ENCODE measurements around the gene RPAP2.
"Not testable (repeated sequence)": the region's sequence is repeated elsewhere in the genome, so short reads cannot be mapped to it uniquely, and the experiment has no call there.

Gene RPAP2

DNA sequence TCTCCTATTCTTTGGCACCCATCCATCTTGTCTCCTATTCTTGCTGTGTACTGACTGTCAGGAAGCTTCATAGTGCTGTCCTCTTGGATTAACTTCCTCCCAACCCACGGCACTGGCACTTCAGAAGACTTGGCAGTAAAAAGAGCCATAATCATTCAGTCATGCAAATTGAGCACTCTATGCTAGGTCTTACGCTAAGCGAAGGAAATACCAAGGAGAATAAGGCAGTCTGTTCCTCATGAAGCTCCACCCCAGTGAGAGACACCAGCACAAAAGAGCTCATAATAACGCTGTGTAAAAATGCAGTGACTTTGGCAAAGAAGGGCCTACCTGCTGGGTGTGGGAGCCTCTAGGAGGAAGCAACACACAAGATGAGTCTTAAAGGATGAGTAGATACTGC lies 120.8 kb downstream of the RPAP2 start:
- in situ Hi-C loops (cut with HindIII; ENCODE audit: low sequenced_read_pairs), result loop anchor here (5.0 kb wide), 1 partner anchor 67 kb away; no protein-coding TSS in a partner anchor
- TF ChIP-seq, protein P1, sequence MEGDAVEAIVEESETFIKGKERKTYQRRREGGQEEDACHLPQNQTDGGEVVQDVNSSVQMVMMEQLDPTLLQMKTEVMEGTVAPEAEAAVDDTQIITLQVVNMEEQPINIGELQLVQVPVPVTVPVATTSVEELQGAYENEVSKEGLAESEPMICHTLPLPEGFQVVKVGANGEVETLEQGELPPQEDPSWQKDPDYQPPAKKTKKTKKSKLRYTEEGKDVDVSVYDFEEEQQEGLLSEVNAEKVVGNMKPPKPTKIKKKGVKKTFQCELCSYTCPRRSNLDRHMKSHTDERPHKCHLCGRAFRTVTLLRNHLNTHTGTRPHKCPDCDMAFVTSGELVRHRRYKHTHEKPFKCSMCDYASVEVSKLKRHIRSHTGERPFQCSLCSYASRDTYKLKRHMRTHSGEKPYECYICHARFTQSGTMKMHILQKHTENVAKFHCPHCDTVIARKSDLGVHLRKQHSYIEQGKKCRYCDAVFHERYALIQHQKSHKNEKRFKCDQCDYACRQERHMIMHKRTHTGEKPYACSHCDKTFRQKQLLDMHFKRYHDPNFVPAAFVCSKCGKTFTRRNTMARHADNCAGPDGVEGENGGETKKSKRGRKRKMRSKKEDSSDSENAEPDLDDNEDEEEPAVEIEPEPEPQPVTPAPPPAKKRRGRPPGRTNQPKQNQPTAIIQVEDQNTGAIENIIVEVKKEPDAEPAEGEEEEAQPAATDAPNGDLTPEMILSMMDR (IDR thresholded peaks at IDR 0.05; ENCODE audit: low read depth, low read length, missing control alignments), result no peak
- no peak overlapping the region for H3K4me3 ChIP-seq (ENCODE audit: low read depth, low read length)
- DNase-seq (ENCODE audit: low read depth), result no peak

DNA sequence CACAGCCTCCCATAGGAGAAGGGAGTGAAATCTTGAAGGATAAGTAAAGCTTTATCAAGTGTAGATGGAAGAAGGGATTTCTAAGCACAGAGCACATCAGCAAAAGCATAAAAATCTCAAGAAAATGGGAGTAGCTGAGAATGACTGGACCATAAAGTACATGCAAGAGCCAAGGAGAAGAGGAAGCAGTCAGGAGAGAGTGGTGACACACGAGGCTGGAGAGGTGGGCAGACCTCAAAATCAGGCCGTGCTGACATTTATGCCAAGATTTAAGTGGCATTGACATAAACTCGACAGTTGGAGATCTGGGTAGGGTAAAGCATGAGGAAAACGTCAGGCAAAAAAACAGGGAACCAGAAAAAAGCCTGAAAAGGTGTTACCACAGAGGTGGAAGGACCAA lies 125.5 kb downstream of the RPAP2 start:
- TF ChIP-seq, protein P1 (IDR thresholded peaks at IDR 0.05; ENCODE audit: low read depth, low read length, missing control alignments), result no peak
- DNase-seq (ENCODE audit: low read depth), result no peak
- in situ Hi-C loops (cut with HindIII; ENCODE audit: low sequenced_read_pairs), result no loop called here
- no peak overlapping the region for H3K4me3 ChIP-seq (ENCODE audit: low read depth, low read length)

DNA sequence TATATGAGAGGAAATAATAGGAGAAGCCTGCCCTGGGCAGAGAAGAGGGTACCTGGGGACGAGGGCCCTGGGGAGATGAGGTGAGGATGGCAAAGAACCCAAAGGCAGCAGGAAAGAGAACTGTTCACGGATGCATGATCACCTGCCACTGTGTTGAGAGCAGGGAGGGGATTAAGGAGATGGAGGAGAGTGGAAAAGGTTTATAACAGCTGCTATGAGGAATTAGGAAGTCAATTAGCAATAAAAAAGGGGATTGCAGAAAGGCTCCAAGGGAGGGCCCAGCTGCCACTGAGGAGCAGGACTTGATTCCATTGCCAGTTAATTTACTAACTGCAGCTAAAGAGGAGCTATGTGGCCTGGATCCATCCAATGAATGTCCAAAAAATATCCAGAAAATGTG lies 126.8 kb downstream of the RPAP2 start:
- in situ Hi-C loops (cut with HindIII; ENCODE audit: low sequenced_read_pairs), result no loop called here
- TF ChIP-seq, protein P1 (IDR thresholded peaks at IDR 0.05; ENCODE audit: low read depth, low read length, missing control alignments), result no peak
- no peak for DNase-seq (ENCODE audit: low read depth)
- H3K4me3 ChIP-seq (ENCODE audit: low read depth, low read length), result no peak overlapping the region

DNA sequence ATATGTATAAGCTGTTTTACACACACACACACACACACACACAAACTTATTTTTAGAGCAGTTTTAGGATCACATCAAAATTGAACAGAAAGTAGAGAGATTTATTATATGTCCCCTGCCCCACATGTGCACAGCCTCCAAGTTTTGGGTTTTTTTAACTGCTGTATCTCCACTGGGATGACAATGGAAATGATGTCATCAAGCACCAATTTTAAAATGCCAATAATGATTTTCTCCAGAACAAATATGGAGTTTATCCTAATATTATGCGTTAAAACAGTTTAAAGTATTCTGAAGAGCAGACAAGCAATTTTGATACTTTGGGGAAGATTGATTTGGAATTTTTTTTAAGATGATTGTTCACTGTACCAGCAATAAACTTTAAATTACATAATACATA lies 131.2 kb downstream of the RPAP2 start:
- no peak for DNase-seq (ENCODE audit: low read depth)
- TF ChIP-seq, protein P1 (IDR thresholded peaks at IDR 0.05; ENCODE audit: low read depth, low read length, missing control alignments), result no peak
- no peak overlapping the region for H3K4me3 ChIP-seq (ENCODE audit: low read depth, low read length)
- in situ Hi-C loops (cut with HindIII; ENCODE audit: low sequenced_read_pairs), result no loop called here

DNA sequence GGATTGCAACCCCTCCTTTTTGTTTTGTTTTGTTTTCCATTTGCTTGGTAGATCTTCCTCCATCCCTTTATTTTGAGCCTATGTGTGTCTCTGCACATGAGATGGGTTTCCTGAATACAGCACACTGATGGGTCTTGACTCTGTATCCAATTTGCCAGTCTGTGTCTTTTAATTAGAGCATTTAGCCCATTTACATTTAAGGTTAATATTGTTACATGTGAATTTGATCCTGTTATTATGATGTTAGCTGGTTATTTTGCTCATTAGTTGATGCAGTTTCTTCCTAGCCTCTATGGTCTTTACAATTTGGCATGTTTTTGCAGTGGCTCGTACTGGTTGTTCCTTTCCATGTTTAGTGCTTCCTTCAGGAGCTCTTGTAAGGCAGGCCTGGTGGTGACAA lies 135.7 kb downstream of the RPAP2 start:
- DNase-seq (ENCODE audit: low read depth); H3K4me3 ChIP-seq (ENCODE audit: low read depth, low read length); in situ Hi-C loops (cut with HindIII; ENCODE audit: low sequenced_read_pairs): not testable (repeated sequence)

DNA sequence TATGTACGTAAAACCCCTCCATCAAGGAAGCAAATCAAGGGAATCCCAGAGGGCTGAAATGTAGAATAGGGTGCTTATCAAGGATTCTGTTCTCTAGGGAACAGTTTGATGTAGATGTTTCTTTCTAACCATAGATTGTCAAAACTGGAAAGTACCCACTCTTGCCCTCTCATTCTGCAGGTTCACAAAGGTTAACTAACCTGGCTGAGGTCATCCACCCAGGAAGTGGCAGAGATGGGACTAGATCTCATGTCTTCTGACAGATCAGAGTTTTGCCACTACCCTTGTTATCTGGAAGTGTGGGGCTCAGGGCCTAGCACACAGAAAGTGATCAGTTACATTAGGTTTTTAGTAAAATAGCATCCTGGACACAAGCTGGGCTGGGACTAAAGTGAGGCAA lies 140.4 kb downstream of the RPAP2 start:
- TF ChIP-seq, protein P1 (IDR thresholded peaks at IDR 0.05; ENCODE audit: low read depth, low read length, missing control alignments), result no peak
- no peak for DNase-seq (ENCODE audit: low read depth)
- in situ Hi-C loops (cut with HindIII; ENCODE audit: low sequenced_read_pairs), result no loop called here
- no peak overlapping the region for H3K4me3 ChIP-seq (ENCODE audit: low read depth, low read length)

DNA sequence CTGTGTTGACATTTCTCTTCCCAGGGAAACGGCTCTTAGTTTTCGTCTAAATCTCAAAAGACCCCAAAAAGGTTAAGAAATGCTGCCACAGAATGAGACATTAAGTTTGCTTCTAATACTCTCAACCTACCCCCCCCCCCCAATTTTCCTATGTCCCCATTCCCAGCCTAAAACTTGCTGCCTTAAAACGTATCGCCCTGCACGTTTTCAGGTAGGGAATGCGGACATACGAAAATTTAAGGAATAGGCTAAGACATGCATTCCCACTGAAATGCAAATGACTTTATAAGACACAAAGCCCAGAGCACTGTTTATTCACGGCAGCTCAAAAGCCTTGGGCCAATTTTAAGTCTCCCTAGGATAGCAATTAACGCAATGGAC lies 142.4 kb downstream of the RPAP2 start:
- TF ChIP-seq, protein P1 (IDR thresholded peaks at IDR 0.05; ENCODE audit: low read depth, low read length, missing control alignments), result no peak
- H3K4me3 ChIP-seq (ENCODE audit: low read depth, low read length), result no peak overlapping the region
- in situ Hi-C loops (cut with HindIII; ENCODE audit: low sequenced_read_pairs), result no loop called here
- DNase-seq (ENCODE audit: low read depth), result no peak
